Measurements from ENCODE around the gene WDR86.

The WDR86 gene

DNA sequence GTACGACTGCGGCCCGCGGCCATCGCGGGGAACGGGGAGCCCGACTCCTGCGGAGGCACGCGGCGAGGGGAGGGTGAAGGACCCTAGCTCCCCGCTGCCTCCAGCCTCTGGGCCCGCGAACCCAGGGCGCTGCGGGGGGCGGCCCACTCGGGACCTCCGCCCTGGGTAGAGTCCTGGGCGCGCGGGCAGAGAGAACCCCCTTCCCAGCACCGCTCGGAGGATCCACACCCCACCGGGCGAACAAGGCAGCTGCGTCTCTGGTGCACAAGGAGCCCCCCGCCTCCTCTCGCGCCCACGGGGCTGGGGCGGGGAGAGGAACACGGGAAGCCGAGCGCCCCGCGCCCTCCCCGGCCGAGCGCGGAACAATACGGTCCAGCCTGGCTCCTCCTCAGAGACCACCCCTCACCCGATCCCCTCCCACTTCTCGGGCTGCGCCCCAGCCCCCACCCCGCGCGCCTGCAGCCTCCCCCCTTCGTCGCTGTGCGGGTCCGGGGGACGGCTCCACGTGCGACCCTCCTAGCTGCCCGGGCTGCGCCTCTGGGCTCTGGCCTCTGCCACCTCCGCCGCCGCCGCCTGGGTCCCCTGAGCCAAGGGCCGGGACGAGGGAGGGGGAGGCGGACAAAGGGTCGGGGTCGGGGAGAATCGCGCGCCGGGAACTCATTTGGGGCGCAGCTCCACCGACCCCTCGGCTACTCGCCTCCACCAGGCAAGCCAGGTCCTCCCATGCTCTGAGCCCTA, at the start of gene WDR86:
Gene WDR86 (minus strand): TSS at position 372 of the 738 bp plus-strand sequence. CDS start 449 bp downstream, outside the sequence.
- no peak for DNase-seq (ENCODE audit: low read depth)

DNA sequence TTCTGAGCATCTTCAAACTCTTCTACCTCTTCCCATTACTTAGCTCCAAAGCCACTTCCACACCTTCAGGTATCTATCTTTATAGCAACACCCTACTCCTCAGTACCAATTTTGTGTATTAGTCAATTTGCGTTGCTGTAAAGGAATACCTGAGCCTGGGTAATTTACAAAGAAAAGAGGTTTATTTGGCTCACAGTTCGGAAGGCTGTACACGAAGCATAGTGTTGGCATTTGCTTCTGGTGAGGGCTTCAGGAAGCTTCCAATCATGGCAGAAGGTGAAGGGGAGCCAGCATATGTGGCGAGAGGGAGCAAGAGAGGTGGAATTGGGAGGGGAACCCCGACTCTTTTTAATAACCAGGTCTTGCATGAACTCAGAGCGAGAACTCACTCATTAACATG, 47.7 kb upstream of the WDR86 start:
- DNase-seq (ENCODE audit: low read depth), result no peak

GRCh38 chr7:151456782-151457181, 46.9 kb upstream of the WDR86 start:
- DNase-seq (ENCODE audit: low read depth), result no peak

DNA sequence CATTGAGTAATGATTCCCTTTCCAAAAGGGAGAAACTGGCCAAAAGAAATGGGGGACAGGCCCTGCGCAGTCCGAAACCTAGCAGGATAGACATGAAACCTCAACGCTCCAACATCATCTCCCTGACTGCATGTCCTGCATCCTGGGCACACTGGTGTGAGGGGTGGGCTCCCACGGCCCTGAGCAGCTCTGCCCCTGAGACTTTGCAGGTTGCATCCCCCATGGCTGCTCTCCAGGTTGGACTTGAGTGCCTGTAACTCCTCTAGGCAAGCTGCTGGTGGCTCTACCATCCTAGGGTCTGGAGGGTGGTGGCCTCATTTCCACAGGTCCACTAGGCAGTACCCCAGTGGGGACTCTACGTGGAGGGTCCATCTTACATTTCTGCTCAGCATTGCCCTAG, 46.4 kb upstream of the WDR86 start:
- DNase-seq (ENCODE audit: low read depth), result no peak

- DNase-seq (ENCODE audit: low read depth), result no peak
These were observed 45.9 kb upstream of the WDR86 start for GRCh38 chr7:151455690-151456089.

GRCh38 chr7:151454932-151455530, 45.2 kb upstream of the WDR86 start:
- no peak for DNase-seq (ENCODE audit: low read depth)

DNA sequence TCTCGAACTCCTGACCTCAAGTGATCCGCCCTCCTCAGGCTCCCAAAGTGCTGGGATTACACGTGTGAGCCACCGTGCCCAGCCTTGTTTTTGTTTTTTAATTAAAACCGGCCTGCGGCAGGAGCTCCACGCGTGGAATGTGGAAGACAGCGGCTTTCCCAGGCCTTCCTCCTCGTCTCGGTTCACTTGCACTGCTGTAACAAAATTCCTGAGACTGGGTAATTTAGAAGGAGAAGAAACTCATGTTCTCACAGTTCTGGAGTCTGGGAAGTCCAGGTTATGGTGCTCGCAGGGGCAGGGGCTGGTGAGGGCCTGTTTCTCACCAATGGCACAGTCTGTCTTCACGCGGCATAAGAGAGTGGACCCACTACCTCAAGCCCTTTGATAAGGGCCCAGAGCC, 44.5 kb upstream of the WDR86 start:
- no peak for DNase-seq (ENCODE audit: low read depth)

DNA sequence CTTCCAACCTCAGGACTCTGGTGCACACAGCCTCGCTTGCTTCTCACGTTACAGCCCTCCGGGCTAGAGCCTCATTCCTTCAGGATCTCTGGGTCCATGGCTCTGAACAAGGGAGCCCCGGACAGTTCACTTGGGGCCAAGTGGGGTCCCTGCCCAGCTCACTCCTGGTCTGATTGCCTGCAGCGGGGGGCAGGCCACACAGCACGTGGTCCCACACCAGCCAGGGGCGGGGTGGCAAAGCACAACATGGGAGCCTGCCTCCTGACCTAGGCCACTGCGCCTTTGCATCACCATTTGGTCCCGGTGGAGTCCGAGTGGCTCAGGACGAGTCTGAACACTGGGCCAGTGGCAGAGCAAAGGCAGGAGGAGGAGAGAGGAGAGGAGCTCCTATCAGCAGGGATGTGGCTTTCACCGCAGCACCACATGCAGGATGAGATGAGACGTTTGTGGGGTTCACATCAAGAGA, 43.5 kb upstream of the WDR86 start:
- no peak for DNase-seq (ENCODE audit: low read depth)

GRCh38 chr7:151452680-151453325, 43.0 kb upstream of the WDR86 start:
- DNase-seq (ENCODE audit: low read depth), result no peak

GRCh38 chr7:151451626-151452571, 42.1 kb upstream of the WDR86 start:
- no peak for DNase-seq (ENCODE audit: low read depth)

DNA sequence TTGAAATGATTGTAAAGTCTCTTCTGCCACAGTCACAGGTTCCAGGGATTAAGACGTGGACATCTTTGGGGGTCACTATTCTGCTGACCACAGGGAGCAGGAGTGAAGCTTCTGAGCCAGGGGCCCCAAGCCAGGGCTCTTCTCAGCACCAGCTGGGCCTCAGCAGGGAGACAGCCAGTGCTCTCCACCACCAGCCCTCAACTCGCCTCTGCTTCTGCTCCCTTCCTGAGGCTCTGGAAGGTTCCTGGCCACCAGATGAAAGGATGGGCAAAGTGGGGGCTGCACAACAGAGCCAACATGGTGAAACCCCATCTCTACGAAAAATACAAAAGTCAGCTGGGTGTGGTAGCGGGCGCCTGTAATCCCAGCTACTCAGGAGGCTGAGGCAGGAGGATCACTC, 41.3 kb upstream of the WDR86 start:
- DNase-seq (ENCODE audit: low read depth), result no peak

DNA sequence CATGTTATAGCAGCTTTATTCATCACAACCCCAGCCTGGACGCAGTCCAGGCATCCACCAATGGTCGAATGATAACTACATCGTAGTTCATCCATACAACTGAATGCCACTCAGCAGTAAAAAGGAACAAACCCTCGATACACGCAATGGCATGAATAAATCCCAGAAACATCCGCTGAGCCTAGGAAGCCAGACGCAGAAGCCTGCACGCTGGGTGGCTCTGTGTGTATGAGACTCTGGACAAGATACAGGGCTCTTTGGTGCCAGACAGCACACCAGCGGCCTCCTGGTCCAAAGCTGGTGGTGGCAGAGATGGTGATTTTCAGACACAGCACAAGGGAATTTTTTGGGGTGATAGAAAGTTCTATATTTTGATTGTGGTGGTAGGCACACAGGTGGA, 40.2 kb upstream of the WDR86 start:
- DNase-seq (ENCODE audit: low read depth), result no peak

DNA sequence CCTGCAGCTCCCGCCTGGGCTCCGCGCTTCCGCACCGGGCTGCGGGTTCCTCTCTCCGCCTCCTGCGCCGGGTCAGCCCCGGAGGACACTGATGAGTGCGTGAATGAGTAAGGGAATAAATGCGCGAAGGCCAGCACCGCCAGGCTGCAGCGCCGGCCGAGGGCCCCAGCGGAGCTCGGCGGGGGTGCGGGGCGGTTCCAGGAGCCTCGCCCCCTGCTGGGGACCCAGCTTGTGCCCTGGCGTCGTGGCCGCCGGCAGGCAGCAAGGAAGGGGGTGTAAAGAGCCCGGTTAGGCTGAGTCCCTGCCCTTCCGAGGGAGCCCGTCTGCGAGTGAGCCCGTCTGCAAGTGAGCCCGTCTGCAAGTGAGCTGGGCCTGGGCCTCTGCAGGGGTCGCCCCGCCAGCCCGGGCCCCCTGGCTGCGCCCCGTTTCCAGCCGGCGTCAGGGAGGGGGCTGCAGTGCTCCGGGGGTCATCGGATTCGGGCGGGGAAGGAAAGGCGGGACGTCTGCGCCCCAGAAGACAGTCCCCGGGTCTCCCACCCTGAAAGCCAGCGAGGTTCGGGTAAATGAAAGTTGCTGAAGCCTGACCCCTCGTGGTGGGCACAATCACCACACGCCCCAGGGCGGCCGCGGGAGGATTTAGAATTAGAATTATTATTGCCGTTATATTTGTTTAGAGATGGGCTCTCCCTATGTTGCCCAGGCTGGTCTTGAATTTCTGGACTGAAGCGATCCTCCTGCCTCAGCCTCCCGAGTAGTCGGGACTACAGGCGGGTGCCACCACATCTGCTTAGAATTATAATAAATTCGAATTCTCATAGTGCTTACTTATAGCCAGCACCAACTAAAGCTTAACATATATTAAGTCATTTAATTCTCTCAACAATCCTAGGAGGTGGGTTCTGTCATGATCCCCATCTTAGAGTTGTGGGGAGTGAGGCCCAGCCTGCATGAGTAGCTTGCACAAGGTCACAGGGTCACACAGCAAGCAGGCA, 38.7 kb upstream of the WDR86 start:
- DNase-seq (ENCODE audit: low read depth), result no peak

GRCh38 chr7:151447901-151448260, 38.0 kb upstream of the WDR86 start:
- DNase-seq (ENCODE audit: low read depth), result no peak

DNA sequence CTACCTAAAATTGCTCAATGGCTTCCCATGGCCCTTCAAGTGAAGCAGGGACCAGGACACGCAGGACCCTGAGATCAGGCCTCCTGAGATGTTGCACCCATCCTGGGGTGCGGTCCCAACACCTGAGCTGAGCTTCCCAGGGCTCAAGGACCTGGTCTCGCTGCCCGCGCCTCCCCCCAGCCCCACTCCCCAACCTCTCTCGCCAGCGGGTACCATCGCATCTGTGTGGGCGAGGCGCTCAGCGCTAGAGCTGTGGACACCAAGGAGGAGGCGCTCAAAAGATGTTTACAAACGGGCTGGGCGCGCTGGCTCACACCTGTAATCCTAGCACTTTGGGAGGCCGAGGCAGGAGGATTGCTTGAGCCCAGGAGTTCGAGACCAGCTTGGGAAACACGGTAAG, 37.5 kb upstream of the WDR86 start:
- no peak for DNase-seq (ENCODE audit: low read depth)

- DNase-seq (ENCODE audit: low read depth), result no peak
These were observed 36.6 kb upstream of the WDR86 start for GRCh38 chr7:151446412-151446811.

GRCh38 chr7:151444632-151445031, 34.8 kb upstream of the WDR86 start:
- DNase-seq (ENCODE audit: low read depth), result no peak

DNA sequence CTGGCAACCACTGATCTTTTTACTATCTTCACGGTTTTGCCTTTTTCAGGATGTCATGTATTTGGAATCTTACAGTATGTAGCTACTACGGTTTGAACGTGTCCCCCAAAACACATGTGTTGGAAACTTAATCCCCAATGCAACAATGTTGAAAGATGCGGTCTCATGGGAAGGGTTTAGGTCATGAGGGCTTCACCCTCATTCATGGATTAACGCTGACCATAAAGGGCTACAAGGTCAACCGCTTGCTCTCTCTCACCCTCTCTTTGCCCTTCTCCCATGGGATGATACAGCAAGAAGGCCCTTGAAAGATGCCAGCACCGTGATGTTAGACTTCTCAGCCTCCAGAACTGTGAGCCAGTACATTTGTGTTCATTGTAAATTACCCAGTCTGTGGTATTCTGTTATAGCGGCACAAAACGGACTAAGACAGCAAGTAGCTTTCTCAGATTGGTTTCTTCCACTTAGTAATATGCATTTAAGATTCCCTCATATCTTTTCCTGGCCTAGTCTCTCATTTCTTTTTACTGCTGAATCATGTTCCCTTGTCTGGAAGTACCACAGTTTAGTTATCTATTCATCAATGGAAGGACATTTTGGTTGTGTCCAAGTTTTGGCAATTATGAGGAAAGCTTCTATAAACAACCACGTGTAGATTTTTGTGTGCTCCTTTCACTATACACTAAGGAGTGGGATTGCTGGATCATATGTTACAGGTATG, 33.1 kb upstream of the WDR86 start:
- no peak for DNase-seq (ENCODE audit: low read depth)

DNA sequence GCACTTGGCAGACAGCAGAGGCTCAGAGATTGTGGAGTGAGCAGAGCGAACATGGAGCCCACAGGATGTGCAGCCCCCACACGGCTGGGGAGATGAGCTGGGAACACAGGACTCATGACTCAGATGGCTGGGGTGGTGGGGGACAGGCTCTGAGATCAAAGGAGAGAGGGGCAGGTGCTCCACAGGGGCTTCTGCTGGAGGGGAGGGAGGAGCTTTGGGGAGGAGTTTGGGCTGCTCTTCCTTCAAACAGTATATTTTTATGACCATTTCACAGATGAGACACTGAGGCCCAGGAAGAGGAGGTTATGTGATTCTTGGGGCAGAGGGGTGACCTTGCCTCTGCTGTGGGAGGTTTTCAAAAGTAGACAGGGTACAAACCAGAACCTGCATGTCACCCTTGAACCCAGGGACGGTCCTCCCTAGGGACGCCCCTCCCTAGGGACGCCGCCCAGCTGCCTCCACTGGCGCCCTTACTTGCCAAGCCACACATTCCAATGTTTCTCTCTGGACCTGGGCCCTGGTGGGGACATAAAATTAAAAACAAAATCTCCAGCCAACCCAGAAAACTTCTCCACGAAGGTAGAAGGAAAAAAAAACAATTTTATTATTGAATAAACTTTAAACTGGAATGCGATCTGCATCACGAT, 31.1 kb upstream of the WDR86 start:
- no peak for DNase-seq (ENCODE audit: low read depth)
